K562 (cell line): ENCODE data around the gene RSRC1.
"Not testable (repeated sequence)": the region's sequence is repeated elsewhere in the genome, so short reads cannot be mapped to it uniquely, and the experiment has no call there.

ENCODE experiments used
- SMC3 ChIP-seq: conservative IDR thresholded peaks from 2 replicates; pipeline ENCODE4 v1.6.1; 2011; ENCODE audit warnings: low read depth, low read length, improper control_type of control experiment; ENCODE audit not compliant: insufficient read depth
- TCFL5 ChIP-seq: fragments of 250-450 bp; sonication (Bioruptor Pico); conservative IDR thresholded peaks from 2 replicates; pipeline ENCODE4 v1.6.1; 2021; ENCODE audit warnings: mild to moderate bottlenecking, moderate library complexity, matching md5 sums
- ZNF253 ChIP-seq: fragments of 250-450 bp; sonication (Bioruptor Pico); conservative IDR thresholded peaks from 2 replicates; pipeline ENCODE4 v1.6.1; 2021; ENCODE audit warnings: mild to moderate bottlenecking
- TF ChIP-seq, protein P1 (sequence below), 2 experiments: fragments of 450-650 bp; formaldehyde crosslinking in 1 of 2; IDR thresholded peaks; 2 replicates each; pipeline versions ENCODE4 v1.4.0 to v1.6.1; 2014 to 2020; ENCODE audit warnings: mild to moderate bottlenecking in 2 of 2, borderline replicate concordance in 1 of 2, low read depth in 1 of 2

DNA sequence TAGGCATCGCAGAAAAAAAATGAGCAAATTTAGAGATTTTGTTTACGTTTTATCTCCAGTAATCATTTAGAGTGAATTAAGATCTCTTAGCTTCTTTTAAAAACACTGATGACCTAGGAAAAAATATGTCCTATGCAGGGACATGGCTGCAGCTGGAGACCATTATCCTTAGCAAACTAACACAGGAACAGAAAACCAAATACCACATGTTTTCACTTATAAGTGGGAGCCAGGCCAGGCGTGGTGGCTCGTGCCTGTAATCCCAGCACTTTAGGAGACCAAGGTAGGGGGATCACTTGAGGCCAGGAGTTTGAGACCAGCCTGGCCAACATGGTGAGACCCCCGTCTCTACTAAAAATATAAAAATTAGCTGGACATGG is 298.6 kb downstream of the RSRC1 start:
- not testable (repeated sequence) for TF ChIP-seq TCFL5 (CRISPR knock-in tag); ZNF253 (CRISPR knock-in tag); SMC3
- TF ChIP-seq, protein P1, sequence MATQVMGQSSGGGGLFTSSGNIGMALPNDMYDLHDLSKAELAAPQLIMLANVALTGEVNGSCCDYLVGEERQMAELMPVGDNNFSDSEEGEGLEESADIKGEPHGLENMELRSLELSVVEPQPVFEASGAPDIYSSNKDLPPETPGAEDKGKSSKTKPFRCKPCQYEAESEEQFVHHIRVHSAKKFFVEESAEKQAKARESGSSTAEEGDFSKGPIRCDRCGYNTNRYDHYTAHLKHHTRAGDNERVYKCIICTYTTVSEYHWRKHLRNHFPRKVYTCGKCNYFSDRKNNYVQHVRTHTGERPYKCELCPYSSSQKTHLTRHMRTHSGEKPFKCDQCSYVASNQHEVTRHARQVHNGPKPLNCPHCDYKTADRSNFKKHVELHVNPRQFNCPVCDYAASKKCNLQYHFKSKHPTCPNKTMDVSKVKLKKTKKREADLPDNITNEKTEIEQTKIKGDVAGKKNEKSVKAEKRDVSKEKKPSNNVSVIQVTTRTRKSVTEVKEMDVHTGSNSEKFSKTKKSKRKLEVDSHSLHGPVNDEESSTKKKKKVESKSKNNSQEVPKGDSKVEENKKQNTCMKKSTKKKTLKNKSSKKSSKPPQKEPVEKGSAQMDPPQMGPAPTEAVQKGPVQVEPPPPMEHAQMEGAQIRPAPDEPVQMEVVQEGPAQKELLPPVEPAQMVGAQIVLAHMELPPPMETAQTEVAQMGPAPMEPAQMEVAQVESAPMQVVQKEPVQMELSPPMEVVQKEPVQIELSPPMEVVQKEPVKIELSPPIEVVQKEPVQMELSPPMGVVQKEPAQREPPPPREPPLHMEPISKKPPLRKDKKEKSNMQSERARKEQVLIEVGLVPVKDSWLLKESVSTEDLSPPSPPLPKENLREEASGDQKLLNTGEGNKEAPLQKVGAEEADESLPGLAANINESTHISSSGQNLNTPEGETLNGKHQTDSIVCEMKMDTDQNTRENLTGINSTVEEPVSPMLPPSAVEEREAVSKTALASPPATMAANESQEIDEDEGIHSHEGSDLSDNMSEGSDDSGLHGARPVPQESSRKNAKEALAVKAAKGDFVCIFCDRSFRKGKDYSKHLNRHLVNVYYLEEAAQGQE (IDR thresholded peaks at IDR 0.05; ENCODE audit: borderline replicate concordance) = not testable (repeated sequence)
- TF ChIP-seq, protein P1 (CRISPR knock-in tag; IDR thresholded peaks at IDR 0.05; ENCODE audit: low read depth) = not testable (repeated sequence)
